HL-60 (cell line): ENCODE data around the gene PCCA.

Experiments
- CTCF ChIP-seq: IDR thresholded peaks from one replicate; pipeline ENCODE4 v1.5.1; 2011; ENCODE audit warnings: low read length, control low read depth, inconsistent platforms; ENCODE audit not compliant: insufficient read depth
- GABPA ChIP-seq: IDR thresholded peaks from 2 replicates; pipeline ENCODE4 v1.6.1; 2012; ENCODE audit warnings: low read depth
- POLR2AphosphoS5 ChIP-seq: IDR thresholded peaks from 2 replicates; pipeline ENCODE4 v1.6.1; 2012; ENCODE audit warnings: low read depth
- SPI1 ChIP-seq: IDR thresholded peaks from 2 replicates; pipeline ENCODE4 v1.6.1; 2012; ENCODE audit warnings: low read depth, mild to moderate bottlenecking, borderline replicate concordance
- TF ChIP-seq, protein P1 (sequence below): IDR thresholded peaks from 2 replicates; pipeline ENCODE4 v1.6.1; 2012; ENCODE audit warnings: low read depth; ENCODE audit not compliant: insufficient replicate concordance

DNA sequence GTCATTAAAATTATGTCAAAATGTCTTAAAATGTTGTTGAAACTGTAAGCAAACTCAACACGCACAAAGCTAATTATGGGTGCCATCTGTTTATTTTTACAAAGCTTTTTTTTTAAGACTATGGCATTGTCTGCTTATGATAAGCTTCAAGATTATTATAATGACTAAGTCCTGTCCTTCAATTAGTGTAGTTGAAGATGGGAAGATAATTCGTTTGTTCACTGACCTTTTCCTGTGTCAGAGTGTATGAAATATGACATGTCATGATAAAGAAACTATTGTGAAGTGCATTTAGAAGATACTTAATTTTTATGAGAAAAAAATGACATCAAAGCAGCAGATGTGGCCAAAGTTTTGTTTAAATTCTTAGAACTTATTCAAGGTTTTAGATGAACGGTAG lies 211.3 kb downstream of the PCCA start:
- TF ChIP-seq CTCF (no peak), SPI1 (no peak), GABPA (no peak), POLR2AphosphoS5 (no peak)
- TF ChIP-seq, protein P1, sequence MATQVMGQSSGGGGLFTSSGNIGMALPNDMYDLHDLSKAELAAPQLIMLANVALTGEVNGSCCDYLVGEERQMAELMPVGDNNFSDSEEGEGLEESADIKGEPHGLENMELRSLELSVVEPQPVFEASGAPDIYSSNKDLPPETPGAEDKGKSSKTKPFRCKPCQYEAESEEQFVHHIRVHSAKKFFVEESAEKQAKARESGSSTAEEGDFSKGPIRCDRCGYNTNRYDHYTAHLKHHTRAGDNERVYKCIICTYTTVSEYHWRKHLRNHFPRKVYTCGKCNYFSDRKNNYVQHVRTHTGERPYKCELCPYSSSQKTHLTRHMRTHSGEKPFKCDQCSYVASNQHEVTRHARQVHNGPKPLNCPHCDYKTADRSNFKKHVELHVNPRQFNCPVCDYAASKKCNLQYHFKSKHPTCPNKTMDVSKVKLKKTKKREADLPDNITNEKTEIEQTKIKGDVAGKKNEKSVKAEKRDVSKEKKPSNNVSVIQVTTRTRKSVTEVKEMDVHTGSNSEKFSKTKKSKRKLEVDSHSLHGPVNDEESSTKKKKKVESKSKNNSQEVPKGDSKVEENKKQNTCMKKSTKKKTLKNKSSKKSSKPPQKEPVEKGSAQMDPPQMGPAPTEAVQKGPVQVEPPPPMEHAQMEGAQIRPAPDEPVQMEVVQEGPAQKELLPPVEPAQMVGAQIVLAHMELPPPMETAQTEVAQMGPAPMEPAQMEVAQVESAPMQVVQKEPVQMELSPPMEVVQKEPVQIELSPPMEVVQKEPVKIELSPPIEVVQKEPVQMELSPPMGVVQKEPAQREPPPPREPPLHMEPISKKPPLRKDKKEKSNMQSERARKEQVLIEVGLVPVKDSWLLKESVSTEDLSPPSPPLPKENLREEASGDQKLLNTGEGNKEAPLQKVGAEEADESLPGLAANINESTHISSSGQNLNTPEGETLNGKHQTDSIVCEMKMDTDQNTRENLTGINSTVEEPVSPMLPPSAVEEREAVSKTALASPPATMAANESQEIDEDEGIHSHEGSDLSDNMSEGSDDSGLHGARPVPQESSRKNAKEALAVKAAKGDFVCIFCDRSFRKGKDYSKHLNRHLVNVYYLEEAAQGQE: no peak
